ENCODE results near the gene NR6A1. TPM values are rescaled to one million over a fixed set of nuclear protein-coding genes. Genes with fewer than 3 reads are reported as not detected.

The NR6A1 gene
- total RNA-seq, 1 donor from 2014 or later: 0.81 TPM

DNA sequence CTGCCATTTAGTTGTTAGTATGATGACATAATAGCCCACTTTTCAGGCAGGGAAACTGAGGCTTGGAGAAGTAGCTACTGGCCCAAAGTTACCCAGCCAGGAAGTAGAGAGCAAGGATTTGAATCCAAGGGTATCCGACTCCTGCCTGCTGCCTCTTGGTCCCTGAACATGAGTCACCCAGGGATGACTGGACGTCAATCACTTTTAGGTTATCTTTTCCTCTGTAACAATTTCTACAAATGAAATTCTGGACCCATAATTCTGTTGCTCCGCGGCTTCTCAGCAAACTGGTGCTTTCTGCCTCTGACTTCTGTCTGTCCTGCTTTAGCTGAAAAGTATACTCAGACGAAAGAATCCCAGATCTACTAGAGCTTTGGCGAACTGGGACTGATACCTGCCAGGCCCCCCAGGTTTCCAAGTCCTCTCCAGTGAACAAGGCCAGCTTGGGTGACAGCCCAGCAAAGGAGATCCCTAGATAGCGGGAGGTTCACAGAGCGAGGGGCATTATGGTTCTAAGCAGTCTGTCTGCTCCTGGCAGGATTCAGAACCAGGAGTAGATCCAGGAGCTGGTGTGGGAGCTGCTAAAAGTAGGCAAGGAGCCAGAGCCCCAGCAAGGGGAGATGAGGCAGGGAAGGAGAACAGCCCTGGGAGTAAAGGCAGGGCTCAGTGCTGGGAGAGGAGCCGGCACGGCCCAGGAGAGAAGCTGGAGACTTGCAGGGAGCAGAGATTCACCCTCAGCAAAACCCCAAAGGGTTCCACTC, 26.4 kb upstream of the NR6A1 start:
- intact Hi-C loops (cut with micrococcal nuclease): no loop called here

DNA sequence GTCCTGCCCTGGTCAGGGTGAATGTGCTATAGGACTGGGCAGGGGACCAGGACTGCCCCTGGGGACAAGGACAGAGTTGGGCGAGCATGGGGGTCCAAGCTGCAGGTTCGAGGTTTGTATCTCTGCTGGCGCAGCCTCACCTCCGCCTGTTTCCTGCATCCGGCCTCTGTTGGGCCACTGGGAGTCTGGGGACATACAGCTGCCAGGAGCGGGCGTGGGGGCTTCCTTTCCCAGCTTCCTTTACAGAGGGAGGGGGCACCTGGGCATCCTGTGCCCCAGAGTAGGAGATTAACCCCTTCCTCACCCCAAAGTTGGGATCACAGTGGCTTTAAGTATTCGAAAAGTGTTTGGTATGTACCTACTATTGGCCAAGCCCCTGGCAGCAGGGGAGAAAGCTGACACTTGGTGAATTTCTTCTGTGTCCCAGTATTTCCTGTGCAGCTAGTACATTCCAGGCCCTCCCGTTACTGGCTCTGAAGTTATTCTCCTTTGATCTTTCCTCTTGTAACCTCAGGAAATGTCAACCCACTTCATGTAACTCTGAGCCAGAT, 24.8 kb upstream of the NR6A1 start:
- intact Hi-C loops (cut with micrococcal nuclease): no loop called here

DNA sequence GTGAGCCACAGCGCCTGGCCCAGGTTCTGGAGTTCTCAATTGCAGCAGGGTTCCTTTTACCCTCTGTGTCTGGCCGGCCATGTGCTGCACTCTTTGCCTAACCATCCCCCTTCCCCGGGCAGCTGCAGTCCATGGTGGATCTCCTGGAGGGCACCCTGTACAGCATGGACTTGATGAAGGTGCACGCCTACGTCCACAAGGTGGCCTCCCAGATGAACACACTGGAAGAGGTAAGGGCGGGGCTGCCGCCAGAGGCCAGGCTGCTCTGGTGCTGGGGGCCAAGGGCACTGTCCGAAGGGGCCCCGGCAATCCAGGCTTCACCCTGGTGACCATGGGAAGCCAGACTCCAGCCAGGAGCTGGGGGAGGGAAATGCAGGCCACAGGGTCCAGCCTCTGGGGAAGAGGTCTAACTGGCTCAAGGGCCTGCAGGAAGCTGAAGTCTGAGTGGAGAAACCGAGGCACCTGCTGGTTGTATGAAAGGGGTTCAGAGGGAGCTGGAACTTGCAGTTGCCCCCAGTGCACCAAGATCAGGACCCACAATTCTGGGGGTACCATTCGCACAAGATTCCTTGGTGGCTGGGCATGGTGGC, 23.9 kb upstream of the NR6A1 start:
- intact Hi-C loops (cut with micrococcal nuclease): no loop called here

DNA sequence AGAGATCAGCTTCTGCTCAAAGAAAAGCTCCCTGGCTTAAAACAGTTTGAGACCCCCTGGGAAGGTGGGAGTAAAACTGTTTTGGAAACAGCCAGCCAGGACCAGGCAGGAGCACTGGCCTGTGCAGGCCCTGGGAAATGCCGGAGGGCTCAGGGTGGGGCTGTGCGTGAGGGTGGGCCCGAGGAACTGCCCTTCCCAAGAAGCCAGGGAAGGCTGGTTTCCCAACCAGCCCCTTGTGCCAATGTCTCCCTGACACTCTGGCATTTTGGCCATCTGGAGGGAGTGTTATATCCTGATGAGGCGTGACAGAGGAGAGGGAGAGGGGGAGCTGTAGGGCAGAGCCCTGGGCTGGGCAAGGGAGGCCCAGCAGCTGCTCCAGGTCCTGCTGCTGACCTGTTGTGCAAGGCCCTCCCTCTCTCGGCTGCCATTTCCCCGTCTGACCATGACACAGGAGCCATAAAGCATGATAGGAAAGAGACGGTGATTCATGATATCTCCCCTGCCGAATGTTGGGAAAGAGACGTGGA, 22.0 kb upstream of the NR6A1 start:
- intact Hi-C loops (cut with micrococcal nuclease): no loop called here

DNA sequence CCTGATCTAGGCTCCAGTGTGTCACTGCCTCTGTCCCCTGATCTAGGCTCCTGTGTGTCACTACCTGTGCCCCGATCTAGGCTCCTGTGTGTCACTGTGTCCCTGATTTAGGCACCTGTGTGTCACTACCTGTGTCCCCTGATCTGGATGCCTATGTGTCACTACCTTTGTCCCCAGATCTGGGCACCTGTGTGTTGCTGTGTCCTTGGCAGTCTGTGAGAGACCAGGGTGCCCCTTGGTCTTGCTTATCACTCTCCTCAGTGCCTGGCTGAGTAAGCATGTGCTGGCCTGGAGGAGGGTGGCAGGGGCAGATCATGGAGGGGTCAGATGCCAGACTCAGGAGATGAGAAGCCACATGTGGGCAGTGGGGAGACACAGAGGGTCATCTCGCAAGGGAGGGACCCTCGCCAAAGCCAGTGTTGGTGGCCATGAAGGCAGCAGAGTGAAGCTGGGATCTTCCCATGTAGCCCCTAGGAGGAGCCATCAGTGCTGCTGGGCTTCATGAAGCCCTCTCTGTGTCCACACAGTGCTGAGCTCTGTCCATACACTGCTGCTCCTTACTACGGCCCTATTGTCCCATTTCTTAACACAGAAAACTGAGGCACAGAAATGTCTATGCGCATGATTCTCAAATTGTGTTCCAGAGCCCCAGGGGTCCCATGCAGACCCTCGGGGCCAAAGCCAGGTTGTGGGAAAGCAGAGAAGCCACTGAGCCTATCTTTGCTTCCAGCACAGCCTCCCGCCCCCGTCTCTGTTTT, 21.3 kb upstream of the NR6A1 start:
- intact Hi-C loops (cut with micrococcal nuclease): no loop called here

DNA sequence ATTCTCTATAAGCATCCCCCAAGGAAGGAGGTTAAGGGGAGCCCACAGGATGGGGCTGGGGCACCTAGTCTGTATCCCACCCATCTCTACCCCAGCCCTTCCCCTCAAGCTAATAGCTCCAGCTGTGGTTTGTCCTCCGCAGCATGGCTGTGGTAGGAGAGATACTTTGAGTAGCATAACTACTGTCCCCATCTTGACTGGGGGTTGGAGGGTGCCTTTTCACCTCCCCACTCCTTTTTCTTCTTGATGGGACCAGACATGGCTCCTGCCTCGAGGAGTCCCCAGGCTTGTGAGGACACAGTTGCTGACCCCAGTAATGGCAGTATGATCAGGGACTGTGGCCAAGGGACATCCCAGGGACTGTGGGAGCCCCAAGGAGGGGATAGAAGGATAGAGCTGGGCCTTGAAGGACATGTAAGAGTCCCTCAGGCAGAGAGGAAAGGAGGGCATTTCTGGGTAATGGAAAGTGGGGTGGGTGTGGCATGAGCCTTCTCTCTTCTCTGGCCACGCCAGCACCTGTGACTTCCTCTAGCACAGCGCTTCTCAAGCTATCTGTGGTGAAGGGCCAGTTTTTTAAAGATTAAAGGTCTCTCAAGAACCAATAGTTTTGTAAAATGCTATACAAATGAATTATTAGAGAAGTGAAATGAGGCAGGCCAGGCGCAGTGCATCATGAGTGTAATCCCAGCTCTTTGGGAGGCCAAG, 19.8 kb upstream of the NR6A1 start:
- intact Hi-C loops (cut with micrococcal nuclease): no loop called here

DNA sequence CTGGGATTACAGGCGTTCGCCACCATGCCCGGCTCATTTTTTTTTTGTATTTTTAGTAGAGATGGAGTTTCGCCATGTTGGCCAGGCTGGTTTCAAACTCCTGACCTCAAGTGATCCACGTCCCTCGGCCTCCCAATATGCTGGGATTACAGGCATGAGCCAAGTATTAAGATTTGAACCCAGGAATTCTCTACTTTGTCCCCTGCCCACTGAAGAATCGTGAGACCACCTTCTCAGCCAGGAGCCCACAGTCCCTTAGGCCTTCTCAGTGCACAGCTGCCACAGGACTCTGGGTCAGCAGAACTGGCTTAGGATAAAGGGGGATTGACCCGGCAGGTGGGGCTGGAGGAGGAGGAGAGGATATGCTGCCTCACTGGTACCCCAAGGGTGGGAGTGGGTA, 19.2 kb upstream of the NR6A1 start:
- intact Hi-C loops (cut with micrococcal nuclease): no loop called here

DNA sequence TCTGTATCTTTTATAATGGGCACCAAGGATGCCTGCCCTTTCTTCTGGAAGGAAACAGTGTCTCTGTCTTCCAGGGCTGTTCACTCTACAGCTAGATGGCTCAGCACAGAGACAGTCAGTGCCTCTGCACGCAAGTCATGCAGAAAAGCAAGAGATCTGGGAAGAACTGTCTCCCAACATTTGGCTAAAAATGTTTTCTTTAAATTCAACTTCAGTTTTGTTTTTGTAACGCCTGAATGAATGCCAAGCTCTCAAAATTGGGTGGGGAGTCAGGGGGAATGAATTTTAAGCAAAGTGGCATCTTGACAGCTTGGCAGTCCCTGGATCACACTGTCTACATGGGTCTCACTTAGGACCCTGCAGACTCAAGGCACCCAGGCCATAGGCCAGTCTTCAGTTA, 18.4 kb upstream of the NR6A1 start:
- intact Hi-C loops (cut with micrococcal nuclease): no loop called here

DNA sequence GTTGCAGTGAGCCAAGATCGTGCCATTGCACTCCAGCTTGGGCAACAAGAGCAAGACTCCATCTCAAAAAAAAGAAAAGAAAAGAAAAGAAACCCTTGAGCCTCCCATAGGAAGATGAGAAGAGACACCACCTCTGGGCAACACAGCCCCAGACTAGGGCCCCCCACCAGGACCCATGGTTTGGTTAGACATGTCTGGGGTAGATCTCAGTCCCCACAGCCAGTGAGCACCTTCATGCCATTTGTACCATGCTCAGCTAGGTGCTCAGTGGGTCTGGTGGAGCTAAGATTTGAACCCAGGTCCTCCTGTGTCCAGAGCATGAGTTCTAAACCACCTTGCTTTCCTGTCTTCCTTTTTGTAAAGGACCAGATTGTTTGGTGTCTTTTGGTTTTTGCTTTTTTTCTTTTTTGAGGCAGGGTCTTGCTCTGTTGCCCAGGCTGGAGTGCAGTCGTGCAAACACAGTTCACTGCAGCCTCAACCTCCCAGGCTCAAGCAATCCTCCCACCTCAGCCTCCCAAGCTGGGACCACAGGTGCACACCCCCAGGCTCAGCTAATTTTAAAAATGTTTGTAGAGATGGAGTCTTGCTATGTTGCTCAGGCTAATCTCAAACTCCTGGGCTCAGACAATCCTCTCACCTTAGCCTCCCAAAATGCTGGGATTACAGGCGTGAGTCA, 17.6 kb upstream of the NR6A1 start:
- intact Hi-C loops (cut with micrococcal nuclease): no loop called here

DNA sequence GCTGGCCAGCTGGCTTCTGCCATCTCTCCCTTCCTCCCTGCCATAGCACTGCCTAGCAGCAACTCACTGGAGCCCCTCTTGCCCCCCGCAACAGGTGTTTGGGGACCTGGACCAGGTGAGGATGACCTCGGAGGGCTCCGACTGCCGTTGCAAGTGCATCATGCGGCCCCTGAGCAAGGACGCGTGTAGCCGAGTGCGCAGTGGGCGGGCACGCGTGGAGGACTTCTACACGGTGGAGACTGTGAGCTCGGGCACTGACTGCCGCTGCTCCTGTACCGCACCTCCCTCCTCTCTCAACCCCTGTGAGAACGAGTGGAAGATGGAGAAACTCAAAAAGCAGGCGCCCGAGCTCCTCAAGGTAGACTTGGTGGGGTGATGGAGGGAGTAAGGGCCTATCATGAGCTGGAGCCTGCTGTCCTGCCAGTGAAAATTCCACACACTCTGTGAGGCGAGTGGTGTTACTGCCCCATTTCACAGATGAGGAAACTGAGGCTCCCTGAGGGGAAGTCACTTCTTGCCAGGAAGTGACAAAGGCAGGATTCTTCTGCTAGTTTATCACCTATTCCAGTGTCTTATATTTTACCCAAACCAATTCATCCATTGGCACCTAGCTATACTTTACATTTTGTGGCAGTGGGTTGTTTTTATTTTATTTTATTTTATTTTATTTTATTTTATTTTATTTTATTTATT, 15.9 kb upstream of the NR6A1 start:
- intact Hi-C loops (cut with micrococcal nuclease): no loop called here

DNA sequence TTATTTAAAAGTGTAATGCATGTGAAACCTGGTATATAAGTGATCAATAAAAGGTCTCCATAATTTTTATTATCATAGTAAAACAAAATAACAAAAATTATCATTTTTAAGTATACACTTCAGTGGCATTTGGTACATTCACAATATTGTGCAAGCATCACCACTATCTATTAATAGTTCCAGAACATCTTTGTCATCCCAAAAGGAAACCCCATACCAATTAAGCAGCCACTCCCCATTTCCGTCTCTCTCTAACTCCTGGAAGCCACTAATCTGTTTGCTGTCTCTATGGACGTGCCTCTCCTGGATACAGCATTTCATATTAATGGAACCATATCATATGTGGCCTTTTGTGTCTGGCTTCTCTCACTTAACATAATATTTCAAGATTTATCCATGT, 13.4 kb upstream of the NR6A1 start:
- intact Hi-C loops (cut with micrococcal nuclease): no loop called here

DNA sequence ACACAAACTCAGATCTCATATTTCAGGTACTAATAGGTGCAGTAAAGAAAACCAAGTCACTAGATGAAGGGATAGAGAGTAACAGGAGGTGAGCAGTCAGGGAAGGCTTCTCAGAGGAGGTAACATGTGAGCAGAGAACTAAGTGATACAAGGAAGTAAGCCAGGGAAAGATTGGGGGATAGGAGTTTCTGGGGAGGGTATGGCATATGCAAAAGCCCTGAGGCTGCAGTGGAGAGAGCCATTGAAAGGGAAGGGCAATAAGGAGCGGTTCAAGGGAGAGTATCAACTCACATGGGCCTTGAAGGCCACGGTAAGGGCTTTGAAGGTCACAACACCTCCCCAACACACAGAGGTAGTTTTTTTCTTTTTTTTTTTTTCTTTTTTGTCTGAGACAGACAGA, 12.7 kb upstream of the NR6A1 start:
- intact Hi-C loops (cut with micrococcal nuclease): no loop called here

DNA sequence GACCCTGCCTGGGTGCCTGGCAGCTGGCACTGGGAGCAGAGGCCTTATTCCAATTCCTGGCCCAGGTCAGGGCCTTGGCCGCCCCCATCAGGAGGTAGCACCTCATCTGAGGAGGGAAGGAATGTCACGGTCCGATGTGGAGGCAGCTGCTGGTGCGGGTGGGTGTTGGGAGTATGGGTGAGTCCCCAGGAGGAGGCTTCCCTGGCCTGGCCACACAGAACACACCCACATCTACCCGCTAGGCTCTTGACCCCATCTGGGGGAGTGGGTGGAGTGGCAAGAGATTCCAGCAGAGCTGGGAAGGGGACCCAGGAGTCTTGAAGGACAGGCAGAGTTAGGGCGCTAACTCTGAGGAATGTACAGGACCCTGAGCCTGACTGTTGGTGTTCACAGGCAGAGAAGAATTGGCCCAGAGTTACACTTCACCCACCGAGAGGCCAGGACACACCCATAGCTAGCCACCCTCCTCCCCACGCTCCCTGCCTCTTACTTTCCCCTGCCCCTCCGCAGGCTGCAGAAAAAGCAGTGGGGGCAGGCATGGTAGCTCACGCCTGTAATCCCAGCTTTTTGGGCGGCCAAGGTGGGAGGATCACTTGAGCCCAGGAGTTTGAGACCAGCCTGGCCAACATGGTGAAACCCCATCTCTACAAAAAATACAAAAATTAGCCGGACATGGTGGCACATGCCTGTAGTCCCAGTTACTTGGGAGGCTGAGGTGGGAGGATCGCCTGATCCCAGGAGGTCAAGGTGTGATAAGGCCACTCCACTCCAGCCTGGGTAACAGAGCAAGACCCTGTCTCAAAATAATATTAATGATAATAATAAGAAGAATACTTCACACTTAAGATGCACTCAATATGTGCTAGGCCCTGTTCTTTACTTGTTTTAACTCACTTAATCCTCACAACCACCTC, 11.8 kb upstream of the NR6A1 start:
- intact Hi-C loops (cut with micrococcal nuclease): no loop called here

DNA sequence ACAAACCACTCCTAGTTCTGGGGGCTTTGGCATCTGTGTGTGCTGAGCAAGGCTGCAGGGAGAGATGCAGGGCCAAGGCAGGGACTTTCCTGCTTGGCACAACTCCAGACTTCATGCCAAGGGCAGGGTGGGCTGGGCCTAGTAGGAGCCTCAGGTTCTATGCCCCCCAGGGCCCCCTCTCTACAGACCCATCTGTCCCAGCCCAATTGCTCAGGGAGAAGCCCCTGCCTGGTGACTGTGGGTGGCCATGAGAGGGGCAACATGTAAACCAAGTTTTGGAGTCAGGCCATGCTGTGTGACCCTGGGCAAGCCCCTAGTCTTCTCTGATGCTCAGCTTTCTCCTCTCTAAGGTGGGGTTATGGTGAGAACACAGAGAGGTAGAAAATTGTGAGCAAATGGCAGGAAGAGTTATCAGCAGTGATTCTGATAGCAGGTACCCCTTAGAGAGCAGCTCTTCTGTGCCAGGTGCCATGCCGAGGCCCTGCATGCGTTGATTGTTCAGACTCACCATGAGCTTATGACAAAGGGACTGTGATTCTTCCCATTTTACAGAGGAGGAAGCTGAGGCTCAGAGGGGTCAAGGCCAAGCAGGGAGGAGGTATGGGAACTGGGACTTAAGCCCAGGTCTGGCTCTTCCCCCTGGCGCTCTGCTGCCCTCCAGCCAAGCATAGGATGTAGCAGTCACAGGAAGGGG, 11.0 kb upstream of the NR6A1 start:
- intact Hi-C loops (cut with micrococcal nuclease): no loop called here

DNA sequence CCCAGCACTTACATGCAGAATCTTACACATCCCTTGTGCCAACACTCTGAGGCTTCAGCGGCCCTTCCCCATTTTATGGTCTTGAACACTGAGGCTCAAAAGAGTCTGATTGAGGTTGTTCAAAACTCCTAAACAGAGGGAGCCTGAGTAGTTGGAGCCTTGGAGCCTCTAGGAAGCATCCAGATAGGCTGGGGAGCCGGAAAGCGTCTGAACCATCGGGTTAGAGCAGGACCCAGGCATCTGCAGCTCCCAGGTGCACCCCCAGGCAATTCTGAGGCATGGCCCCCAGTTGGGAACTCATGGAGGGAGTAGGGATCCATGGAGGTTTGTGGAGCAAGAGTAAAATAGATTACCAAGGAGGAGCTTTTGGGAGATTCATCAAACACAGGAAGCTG, 9.6 kb upstream of the NR6A1 start:
- intact Hi-C loops (cut with micrococcal nuclease): no loop called here

DNA sequence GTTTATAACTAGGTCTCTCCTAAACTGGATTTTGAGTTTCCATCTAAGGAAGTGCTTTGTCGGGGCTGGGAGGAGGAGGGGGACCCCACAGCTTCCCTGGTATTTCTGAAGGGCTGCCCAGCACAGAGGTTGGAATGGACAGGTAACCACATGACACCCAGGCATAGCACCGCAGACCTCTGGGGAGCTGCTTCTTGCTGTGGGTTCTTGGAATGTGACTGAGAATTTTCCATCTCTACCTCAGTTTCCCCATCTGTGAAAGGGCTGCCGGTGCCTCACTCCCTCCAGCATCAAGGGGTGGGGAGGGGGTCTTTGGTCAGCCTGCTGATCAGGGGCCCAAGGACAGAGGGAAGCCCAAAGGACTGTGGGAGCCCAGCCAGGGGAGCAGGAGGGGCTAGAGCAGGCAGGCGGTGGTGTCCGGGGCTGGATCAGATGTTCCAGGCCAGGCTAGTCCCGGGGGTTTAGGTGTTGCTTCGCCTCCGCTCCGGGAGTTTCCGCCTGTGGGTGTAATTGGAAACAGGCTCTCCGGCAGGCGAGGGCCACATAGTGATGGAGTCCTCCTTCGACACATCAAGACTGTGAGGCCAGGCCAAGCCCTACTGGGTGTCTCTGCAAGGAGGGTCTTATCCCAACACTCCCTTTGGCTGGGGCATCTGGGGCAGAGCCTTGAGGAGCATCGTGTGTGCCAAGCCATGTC, 9.1 kb upstream of the NR6A1 start:
- intact Hi-C loops (cut with micrococcal nuclease): no loop called here

DNA sequence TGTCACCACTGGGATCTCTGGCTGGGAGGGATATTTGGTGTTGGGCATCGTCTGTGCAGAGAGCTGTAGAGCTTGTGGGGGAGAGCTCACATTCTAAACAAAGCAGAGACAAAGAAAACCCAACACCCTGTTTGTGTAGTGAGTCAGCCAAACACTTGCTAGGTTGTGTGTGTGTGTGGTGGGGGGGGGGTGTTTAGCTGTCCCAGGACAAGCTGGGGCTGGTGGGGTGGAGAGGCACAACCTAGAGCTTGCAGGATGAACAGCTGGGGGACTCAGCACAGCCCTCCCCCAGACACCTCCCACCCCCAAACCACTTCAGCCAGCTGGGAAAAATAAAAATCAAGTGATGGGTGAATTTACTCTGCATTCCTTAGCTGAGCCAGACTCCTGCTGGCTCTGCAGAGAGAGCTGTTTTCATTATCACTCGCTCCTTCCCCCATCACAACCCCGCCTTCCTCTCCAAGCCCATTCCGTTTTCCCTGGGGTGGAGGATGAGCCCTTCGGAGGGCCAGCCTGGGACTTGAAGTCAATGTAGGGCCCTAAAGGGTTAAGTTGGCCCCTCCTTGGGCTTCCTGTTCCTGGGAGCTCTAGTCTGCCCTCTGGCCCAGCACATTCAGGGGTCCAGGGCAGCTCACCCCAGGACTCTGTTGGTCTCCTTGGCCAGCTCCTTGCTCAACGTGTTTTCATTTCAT, 8.4 kb upstream of the NR6A1 start:
- intact Hi-C loops (cut with micrococcal nuclease): no loop called here

All from T-helper 1 cell treated with Interleukin-12 subunit alpha and Interleukin-12 subunit beta and Interleukin-4 antibody, amounts not matched to agents 30 ng/mL and 1 ng/mL, for 36 hours (primary cell).